ENCODE results near the gene TJP2.
"Not testable (repeated sequence)": the region's sequence is repeated elsewhere in the genome, so short reads cannot be mapped to it uniquely, and the experiment has no call there.

TJP2 gene

DNA sequence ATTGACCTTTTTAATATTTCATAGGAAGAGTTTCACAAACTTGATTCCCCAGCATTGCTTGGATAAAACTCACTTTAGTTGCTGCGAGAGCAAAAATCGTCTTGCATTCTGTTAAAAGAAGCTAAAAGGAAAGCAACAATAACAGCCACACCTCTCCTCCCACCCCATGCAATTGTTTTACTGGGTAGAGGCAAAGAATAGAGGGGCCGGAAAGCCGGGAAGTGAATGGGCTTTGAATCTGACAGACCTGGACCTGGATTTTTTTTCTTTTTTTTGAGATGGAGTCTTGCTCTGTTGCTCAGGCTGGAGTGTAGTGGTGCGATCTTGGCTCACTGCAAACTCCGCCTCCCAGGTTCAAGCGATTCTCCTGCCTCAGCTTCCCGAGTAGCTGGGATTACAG is 9.5 kb upstream of the TJP2 start:
- H2AFZ ChIP-seq (ENCODE audit: low read length, unreplicated experiment); H3K36me3 ChIP-seq (ENCODE audit: insufficient read depth, low read length); H3K79me2 ChIP-seq (ENCODE audit: control insufficient read depth, insufficient read depth, low read length, unreplicated experiment); H3K4me3 ChIP-seq (ENCODE audit: low read depth, low read length); H3K4me1 ChIP-seq (ENCODE audit: control insufficient read depth, insufficient read depth, low read length, unreplicated experiment); H3K27ac ChIP-seq (ENCODE audit: low read depth, low read length); H3K27me3 ChIP-seq (ENCODE audit: insufficient read depth, low read length): not testable (repeated sequence)

- Histone ChIP-seq H3K36me3 (ENCODE audit: insufficient read depth, low read length) (no peaks in the 10 kb centered on the region), H2AFZ (ENCODE audit: low read length, unreplicated experiment) (no peak overlapping the region), H3K79me2 (ENCODE audit: control insufficient read depth, insufficient read depth, low read length, unreplicated experiment) (no peaks in the 10 kb centered on the region), H3K27ac (ENCODE audit: low read depth, low read length) (no peak overlapping the region), H3K4me1 (ENCODE audit: control insufficient read depth, insufficient read depth, low read length, unreplicated experiment) (no peaks in the 10 kb centered on the region), H3K4me3 (ENCODE audit: low read depth, low read length) (no peak overlapping the region), H3K27me3 (ENCODE audit: insufficient read depth, low read length) (no peaks in the 10 kb centered on the region)
These were observed 8.5 kb upstream of the TJP2 start for GRCh38 chr9:69165581-69165980.

GRCh38 chr9:69168709-69169217 is 5.3 kb upstream of the TJP2 start:
- H3K4me1 ChIP-seq (ENCODE audit: control insufficient read depth, insufficient read depth, low read length, unreplicated experiment): peaks cover 8% of the 10 kb centered on the region
- H3K36me3 ChIP-seq (ENCODE audit: insufficient read depth, low read length): no peaks in the 10 kb centered on the region
- H3K79me2 ChIP-seq (ENCODE audit: control insufficient read depth, insufficient read depth, low read length, unreplicated experiment): no peaks in the 10 kb centered on the region
- no peak overlapping the region for H3K27ac ChIP-seq (ENCODE audit: low read depth, low read length)
- no peak overlapping the region for H2AFZ ChIP-seq (ENCODE audit: low read length, unreplicated experiment)
- no peak overlapping the region for H3K4me3 ChIP-seq (ENCODE audit: low read depth, low read length)
- no peaks in the 10 kb centered on the region for H3K27me3 ChIP-seq (ENCODE audit: insufficient read depth, low read length)

DNA sequence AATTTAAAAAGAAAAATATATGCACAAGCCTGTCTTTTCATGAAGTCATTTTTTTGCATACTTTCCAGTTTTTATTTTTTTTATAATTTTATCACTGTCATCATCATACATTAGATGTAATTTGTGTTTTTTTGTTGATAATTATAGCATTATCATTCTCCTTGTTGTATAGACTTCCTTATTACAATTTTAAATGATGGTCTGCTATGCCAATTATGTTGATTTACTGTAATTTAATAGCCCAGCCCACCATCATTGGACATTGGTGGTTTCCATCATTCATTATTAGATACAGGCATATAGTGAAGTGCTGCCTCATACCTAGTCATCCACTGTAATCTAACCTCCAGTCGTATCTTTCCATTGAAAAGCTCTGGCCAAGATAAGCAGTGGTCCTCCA is 3.8 kb upstream of the TJP2 start:
- no peaks in the 10 kb centered on the region for H3K36me3 ChIP-seq (ENCODE audit: insufficient read depth, low read length)
- no peak overlapping the region for H3K4me3 ChIP-seq (ENCODE audit: low read depth, low read length)
- H3K27me3 ChIP-seq (ENCODE audit: insufficient read depth, low read length): no peaks in the 10 kb centered on the region
- no peak overlapping the region for H3K27ac ChIP-seq (ENCODE audit: low read depth, low read length)
- no peak overlapping the region for H2AFZ ChIP-seq (ENCODE audit: low read length, unreplicated experiment)
- H3K4me1 ChIP-seq (ENCODE audit: control insufficient read depth, insufficient read depth, low read length, unreplicated experiment): peaks cover 8% of the 10 kb centered on the region
- no peaks in the 10 kb centered on the region for H3K79me2 ChIP-seq (ENCODE audit: control insufficient read depth, insufficient read depth, low read length, unreplicated experiment)

DNA sequence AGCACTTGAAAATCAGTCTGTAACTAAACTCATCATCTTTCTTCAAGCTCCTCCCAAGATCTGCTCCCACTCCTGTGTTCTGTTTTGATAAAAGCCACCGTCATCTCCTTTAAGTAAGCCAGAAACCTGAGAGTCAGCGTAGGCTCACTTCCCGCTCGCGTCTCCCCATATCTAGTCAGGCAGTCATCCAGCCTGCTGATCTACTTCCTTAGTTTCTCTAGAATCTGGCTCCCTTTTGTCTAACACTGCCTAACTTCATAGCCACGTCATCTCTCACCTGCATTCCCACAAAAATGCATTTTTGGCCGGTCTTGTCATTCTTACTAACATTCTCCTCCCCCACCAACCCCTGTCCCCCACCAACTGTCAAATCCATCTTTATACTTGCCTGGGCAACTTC is 3.0 kb upstream of the TJP2 start:
- Histone ChIP-seq H2AFZ (ENCODE audit: low read length, unreplicated experiment) (no peak overlapping the region), H3K4me1 (ENCODE audit: control insufficient read depth, insufficient read depth, low read length, unreplicated experiment) (peaks cover 16% of the 10 kb centered on the region), H3K27ac (ENCODE audit: low read depth, low read length) (no peak overlapping the region), H3K79me2 (ENCODE audit: control insufficient read depth, insufficient read depth, low read length, unreplicated experiment) (peaks cover 5% of the 10 kb centered on the region), H3K36me3 (ENCODE audit: insufficient read depth, low read length) (no peaks in the 10 kb centered on the region), H3K27me3 (ENCODE audit: insufficient read depth, low read length) (no peaks in the 10 kb centered on the region), H3K4me3 (ENCODE audit: low read depth, low read length) (no peak overlapping the region)

DNA sequence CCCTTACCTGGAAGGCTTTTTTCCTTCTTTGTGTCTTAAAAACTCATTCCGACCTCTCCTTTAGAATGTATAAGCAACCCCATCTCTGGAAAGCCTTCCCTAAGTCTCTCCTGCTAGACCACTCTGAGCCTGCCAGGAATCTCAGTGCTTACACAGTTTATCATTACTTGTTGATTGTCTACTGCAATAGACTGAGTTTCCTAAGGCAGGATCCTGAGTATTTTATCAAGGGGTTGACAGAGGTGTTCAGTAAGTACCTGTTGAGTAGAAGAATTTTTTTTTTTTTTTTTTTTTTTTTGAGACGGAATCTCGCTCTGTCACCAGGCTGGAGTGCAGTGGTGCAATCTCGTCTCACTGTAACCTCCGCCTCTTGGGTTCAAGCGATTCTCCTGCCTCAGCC is 2.6 kb upstream of the TJP2 start:
- peaks cover 9% of the 10 kb centered on the region for H3K79me2 ChIP-seq (ENCODE audit: control insufficient read depth, insufficient read depth, low read length, unreplicated experiment)
- H2AFZ ChIP-seq (ENCODE audit: low read length, unreplicated experiment): no peak overlapping the region
- H3K4me3 ChIP-seq (ENCODE audit: low read depth, low read length): no peak overlapping the region
- no peaks in the 10 kb centered on the region for H3K27me3 ChIP-seq (ENCODE audit: insufficient read depth, low read length)
- H3K4me1 ChIP-seq (ENCODE audit: control insufficient read depth, insufficient read depth, low read length, unreplicated experiment): peaks cover 21% of the 10 kb centered on the region
- no peaks in the 10 kb centered on the region for H3K36me3 ChIP-seq (ENCODE audit: insufficient read depth, low read length)
- H3K27ac ChIP-seq (ENCODE audit: low read depth, low read length): no peak overlapping the region

GRCh38 chr9:69172895-69173294 is 1.2 kb upstream of the TJP2 start:
- peaks cover 20% of the 10 kb centered on the region for H3K79me2 ChIP-seq (ENCODE audit: control insufficient read depth, insufficient read depth, low read length, unreplicated experiment)
- H3K36me3 ChIP-seq (ENCODE audit: insufficient read depth, low read length): no peaks in the 10 kb centered on the region
- no peak overlapping the region for H3K27ac ChIP-seq (ENCODE audit: low read depth, low read length)
- H3K4me3 ChIP-seq (ENCODE audit: low read depth, low read length): peak overlapping the region; percentile 89; the same call in 1 of the 2 replicates
- peaks cover 28% of the 10 kb centered on the region for H3K4me1 ChIP-seq (ENCODE audit: control insufficient read depth, insufficient read depth, low read length, unreplicated experiment)
- no peaks in the 10 kb centered on the region for H3K27me3 ChIP-seq (ENCODE audit: insufficient read depth, low read length)
- no peak overlapping the region for H2AFZ ChIP-seq (ENCODE audit: low read length, unreplicated experiment)

DNA sequence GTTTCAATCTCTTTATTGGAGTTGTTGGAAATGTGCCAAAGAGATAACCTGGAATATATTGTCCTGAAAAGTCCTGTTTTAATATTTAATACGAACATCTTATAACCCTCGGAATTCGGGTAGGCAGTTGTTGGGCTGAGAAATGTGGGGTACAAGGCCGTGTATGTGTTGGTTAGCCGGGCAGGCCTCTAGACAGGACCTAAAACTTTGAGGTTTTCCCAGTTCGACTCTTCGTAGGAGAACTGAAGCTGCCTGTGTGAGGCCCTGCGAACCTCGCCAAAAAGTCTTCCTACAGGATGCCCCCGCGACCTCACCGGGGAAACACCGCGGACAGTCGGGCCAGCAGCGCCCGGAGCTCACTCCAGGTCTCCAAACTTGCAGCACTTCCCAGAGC is 583 bp upstream of the TJP2 start:
- Histone ChIP-seq H2AFZ (ENCODE audit: low read length, unreplicated experiment) (peak overlapping the region; percentile 88), H3K4me3 (ENCODE audit: low read depth, low read length) (peak overlapping the region; percentile 89), H3K36me3 (ENCODE audit: insufficient read depth, low read length) (no peaks in the 10 kb centered on the region), H3K27ac (ENCODE audit: low read depth, low read length) (peak overlapping the region; percentile 92; the same call in 1 of the 2 replicates), H3K4me1 (ENCODE audit: control insufficient read depth, insufficient read depth, low read length, unreplicated experiment) (peaks cover 32% of the 10 kb centered on the region), H3K79me2 (ENCODE audit: control insufficient read depth, insufficient read depth, low read length, unreplicated experiment) (peaks cover 26% of the 10 kb centered on the region), H3K27me3 (ENCODE audit: insufficient read depth, low read length) (no peaks in the 10 kb centered on the region)

GRCh38 chr9:69174616-69175463 is 763 bp downstream of the TJP2 start:
- peak overlapping the region; percentile 89 for H3K4me3 ChIP-seq (ENCODE audit: low read depth, low read length)
- H3K4me1 ChIP-seq (ENCODE audit: control insufficient read depth, insufficient read depth, low read length, unreplicated experiment): peaks cover 42% of the 10 kb centered on the region
- peak overlapping the region; percentile 92 for H3K27ac ChIP-seq (ENCODE audit: low read depth, low read length)
- no peaks in the 10 kb centered on the region for H3K36me3 ChIP-seq (ENCODE audit: insufficient read depth, low read length)
- peaks cover 31% of the 10 kb centered on the region for H3K79me2 ChIP-seq (ENCODE audit: control insufficient read depth, insufficient read depth, low read length, unreplicated experiment)
- H2AFZ ChIP-seq (ENCODE audit: low read length, unreplicated experiment): peak overlapping the region; percentile 88
- no peaks in the 10 kb centered on the region for H3K27me3 ChIP-seq (ENCODE audit: insufficient read depth, low read length)

DNA sequence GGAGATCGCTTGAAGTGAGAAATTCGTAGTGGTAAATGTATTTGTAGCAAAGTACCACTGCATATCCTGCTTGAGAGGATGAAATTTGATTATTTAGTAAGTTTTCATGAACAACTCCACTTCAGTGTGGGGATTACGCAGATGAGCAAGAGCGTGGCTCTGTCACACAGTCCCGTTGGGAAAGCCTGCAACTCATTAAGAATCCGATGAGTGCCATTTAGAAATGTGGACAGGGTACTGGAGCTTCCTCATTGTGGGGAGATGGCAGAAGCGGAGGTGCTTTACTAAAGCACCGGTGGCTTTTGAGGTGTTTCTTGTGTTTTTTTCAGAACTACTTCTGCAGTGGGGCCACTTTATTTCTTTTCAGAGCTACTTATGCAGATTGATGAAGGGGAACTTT is 1.4 kb downstream of the TJP2 start:
- Histone ChIP-seq H3K4me3 (ENCODE audit: low read depth, low read length) (peak overlapping the region; percentile 89), H3K36me3 (ENCODE audit: insufficient read depth, low read length) (no peaks in the 10 kb centered on the region), H3K4me1 (ENCODE audit: control insufficient read depth, insufficient read depth, low read length, unreplicated experiment) (peaks cover 48% of the 10 kb centered on the region), H3K79me2 (ENCODE audit: control insufficient read depth, insufficient read depth, low read length, unreplicated experiment) (peaks cover 36% of the 10 kb centered on the region), H3K27ac (ENCODE audit: low read depth, low read length) (peak overlapping the region; percentile 92), H2AFZ (ENCODE audit: low read length, unreplicated experiment) (no peak overlapping the region), H3K27me3 (ENCODE audit: insufficient read depth, low read length) (no peaks in the 10 kb centered on the region)

All from ACC112 (cell line).